ENCODE results near the gene CRB1.

DNA sequence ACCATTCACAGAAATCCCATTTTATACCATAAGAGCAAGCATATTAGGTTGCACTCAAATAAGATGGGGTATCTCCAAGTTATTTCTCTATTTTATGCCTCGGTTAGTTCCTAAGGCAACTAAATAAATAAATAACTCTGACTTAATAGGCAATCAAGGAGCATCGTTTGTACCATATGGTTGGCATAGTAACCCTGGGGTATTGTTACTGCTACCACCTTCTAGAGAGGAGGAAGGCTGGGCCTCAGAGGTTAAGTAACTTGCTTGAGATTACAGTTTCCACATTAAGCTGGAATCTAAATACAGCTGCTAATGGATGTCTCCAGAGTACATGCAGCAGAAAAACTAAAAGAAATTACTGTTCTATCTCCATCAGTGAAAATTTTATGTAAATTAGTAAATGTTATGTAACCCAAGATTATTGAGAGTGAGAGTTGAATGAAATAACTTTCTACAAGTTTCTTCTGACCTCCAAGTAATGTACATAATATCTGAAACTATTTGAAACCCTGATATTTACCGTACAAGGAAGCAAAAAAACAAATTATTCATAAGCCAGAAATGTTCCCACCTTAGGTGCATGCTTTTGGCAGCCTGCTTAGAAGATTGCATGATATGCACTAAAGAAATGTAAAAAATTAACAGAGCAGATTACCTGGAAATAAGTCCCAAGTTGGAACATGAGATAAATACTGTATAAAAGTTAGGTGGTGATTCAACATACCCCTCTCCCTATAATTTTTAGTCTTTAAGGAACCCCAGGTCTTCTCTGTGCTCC, 127.0 kb downstream of the CRB1 start:
- TF ChIP-seq EZH2 (IDR thresholded peaks at IDR 0.05; ENCODE audit: borderline replicate concordance, insufficient read depth, low read length, poor library complexity, severe bottlenecking): no peak
- no peak for TF ChIP-seq CTCF (IDR thresholded peaks at IDR 0.05; ENCODE audit: poor library complexity, severe bottlenecking)
- TF ChIP-seq SMC3 (conservative IDR thresholded peaks at IDR 0.05; ENCODE audit: poor library complexity): no peak
- TF ChIP-seq RAD21 (conservative IDR thresholded peaks at IDR 0.05): no peak
- TF ChIP-seq MXI1 (conservative IDR thresholded peaks at IDR 0.05; ENCODE audit: poor library complexity, severe bottlenecking): no peak

Measured in neural cell (in vitro differentiated cells).